ENCODE measurements around the gene ZMYM4.
"Not testable (repeated sequence)": the region's sequence is repeated elsewhere in the genome, so short reads cannot be mapped to it uniquely, and the experiment has no call there.

Gene ZMYM4

GRCh38 chr1:35369922-35370671, 101.6 kb downstream of the ZMYM4 start:
- DNase-seq (ENCODE audit: low read depth in 1 of 2, low spot score in 1 of 2), result peak in 1 of 2 experiments; percentile 6
- H3K4me3 ChIP-seq (replicated peaks; ENCODE audit: insufficient read depth, low read length), result no peak overlapping the region
- H3K27me3 ChIP-seq (ENCODE audit: insufficient read depth, poor library complexity, severe bottlenecking), result no peaks in the 10 kb centered on the region
- TF ChIP-seq SPI1 (IDR thresholded peaks at IDR 0.05; ENCODE audit: borderline replicate concordance, low read depth) (no peak), POLR2AphosphoS5 (IDR thresholded peaks at IDR 0.05; ENCODE audit: low read depth) (no peak), CTCF (IDR thresholded peaks at IDR 0.05; ENCODE audit: insufficient read depth, low read length) (no peak), GABPA (IDR thresholded peaks at IDR 0.05; ENCODE audit: low read depth) (no peak), REST (IDR thresholded peaks at IDR 0.05; ENCODE audit: insufficient replicate concordance, low read depth) (no peak)
- no peak overlapping the region for H3K27ac ChIP-seq (replicated peaks)

- H3K27me3 ChIP-seq (ENCODE audit: insufficient read depth, poor library complexity, severe bottlenecking), result no peaks in the 10 kb centered on the region
- no peak overlapping the region for H3K4me3 ChIP-seq (replicated peaks; ENCODE audit: insufficient read depth, low read length)
- no peak for DNase-seq (ENCODE audit: low read depth in 1 of 2, low spot score in 1 of 2)
- TF ChIP-seq REST (IDR thresholded peaks at IDR 0.05; ENCODE audit: insufficient replicate concordance, low read depth) (no peak), CTCF (IDR thresholded peaks at IDR 0.05; ENCODE audit: insufficient read depth, low read length) (no peak), SPI1 (IDR thresholded peaks at IDR 0.05; ENCODE audit: borderline replicate concordance, low read depth) (no peak), POLR2AphosphoS5 (IDR thresholded peaks at IDR 0.05; ENCODE audit: low read depth) (no peak), GABPA (IDR thresholded peaks at IDR 0.05; ENCODE audit: low read depth) (no peak)
- no peak overlapping the region for H3K27ac ChIP-seq (replicated peaks)
These were observed 103.0 kb downstream of the ZMYM4 start for GRCh38 chr1:35371506-35371905.

GRCh38 chr1:35377555-35377954, 109.0 kb downstream of the ZMYM4 start:
- TF ChIP-seq SPI1 (IDR thresholded peaks at IDR 0.05; ENCODE audit: borderline replicate concordance, low read depth) (no peak), GABPA (IDR thresholded peaks at IDR 0.05; ENCODE audit: low read depth) (no peak)
- no peak for DNase-seq (ENCODE audit: low read depth in 1 of 2, low spot score in 1 of 2)
- H3K4me3 ChIP-seq (replicated peaks; ENCODE audit: insufficient read depth, low read length), result no peak overlapping the region
- no peak overlapping the region for H3K27ac ChIP-seq (replicated peaks)
- no peaks in the 10 kb centered on the region for H3K27me3 ChIP-seq (ENCODE audit: insufficient read depth, poor library complexity, severe bottlenecking)

GRCh38 chr1:35379317-35380000, 111.0 kb downstream of the ZMYM4 start:
- Histone ChIP-seq H3K27me3 (ENCODE audit: insufficient read depth, poor library complexity, severe bottlenecking) (no peaks in the 10 kb centered on the region), H3K4me3 (replicated peaks; ENCODE audit: insufficient read depth, low read length) (no peak overlapping the region), H3K27ac (replicated peaks) (peak overlapping the region; percentile 1; the same call in 1 of the 2 replicates)
- TF ChIP-seq REST (IDR thresholded peaks at IDR 0.05; ENCODE audit: insufficient replicate concordance, low read depth) (no peak), POLR2AphosphoS5 (IDR thresholded peaks at IDR 0.05; ENCODE audit: low read depth) (no peak), GABPA (IDR thresholded peaks at IDR 0.05; ENCODE audit: low read depth) (no peak), SPI1 (IDR thresholded peaks at IDR 0.05; ENCODE audit: borderline replicate concordance, low read depth) (no peak), CTCF (IDR thresholded peaks at IDR 0.05; ENCODE audit: insufficient read depth, low read length) (no peak)
- DNase-seq (ENCODE audit: low read depth in 1 of 2, low spot score in 1 of 2), result peak in 1 of 2 experiments; percentile 28

- not testable (repeated sequence) for DNase-seq (ENCODE audit: low read depth in 1 of 2, low spot score in 1 of 2); H3K27me3 ChIP-seq (ENCODE audit: insufficient read depth, poor library complexity, severe bottlenecking); H3K27ac ChIP-seq (replicated peaks); H3K4me3 ChIP-seq (replicated peaks; ENCODE audit: insufficient read depth, low read length)
These were observed 111.6 kb downstream of the ZMYM4 start for GRCh38 chr1:35380111-35380510.
